ENCODE data around the gene VIL1.

Gene VIL1

GRCh38 chr2:218444692-218445357 lies 25.9 kb downstream of the VIL1 start:
- no peak for DNase-seq
- ATAC-seq: no peak

DNA sequence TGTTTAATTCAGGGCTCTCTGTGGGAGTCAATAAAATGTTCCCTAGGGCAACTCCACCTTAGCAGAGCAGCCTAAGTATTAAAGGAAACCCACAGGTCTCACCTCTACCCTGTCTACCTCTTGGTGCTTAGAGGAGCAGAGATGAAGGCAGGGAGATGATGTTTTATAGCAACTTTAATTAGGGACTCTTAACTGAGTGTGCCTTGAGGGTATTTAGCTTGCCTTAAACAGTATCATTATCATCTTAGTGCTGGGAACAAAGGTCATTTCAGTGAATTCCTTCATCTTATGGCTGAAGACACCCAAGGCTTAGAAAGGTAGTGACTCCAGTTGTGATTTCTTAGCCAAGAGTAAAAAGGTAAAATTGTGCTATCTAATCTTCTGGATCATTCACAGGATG lies 26.7 kb downstream of the VIL1 start:
- ATAC-seq (no peak), DNase-seq (no peak)

DNA sequence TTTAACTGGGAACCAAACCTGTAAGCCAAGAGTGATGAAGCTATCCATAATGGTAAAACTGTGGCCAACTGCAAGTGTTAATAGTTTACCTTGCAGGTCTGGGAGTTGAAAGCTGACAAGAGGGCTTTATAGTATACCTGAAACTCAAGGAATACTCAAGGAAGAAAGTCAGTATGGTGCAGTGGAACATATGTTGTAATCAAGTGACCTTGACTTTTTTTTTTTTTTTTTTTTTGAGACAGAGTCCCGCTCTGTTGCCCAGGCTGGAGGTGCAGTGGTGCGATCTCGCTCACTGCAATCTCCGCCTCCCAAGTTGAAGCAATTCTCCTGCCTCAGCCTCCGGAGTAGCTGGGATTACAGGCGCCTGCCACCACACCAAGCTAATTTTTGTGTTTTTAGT lies 27.6 kb downstream of the VIL1 start:
- ATAC-seq (no peak), DNase-seq (no peak)

DNA sequence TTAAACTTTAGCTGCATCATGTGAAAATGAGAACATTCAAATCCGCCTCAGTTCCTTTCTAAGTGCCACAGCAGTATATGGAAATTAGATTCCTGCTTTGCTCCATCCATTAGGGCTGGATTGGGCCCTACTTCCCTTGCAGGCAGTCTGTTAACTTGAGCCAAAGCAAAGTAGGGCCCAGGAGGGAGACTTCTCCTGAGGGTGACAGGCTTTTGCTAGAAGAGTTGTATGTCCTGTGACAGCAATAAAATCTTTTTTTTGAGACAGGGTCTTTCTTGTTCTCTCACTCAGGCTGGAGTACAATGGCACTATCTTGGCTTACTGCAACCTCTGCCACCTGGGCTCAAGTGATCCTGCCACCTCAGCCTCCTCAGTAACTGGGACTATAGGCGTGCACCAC lies 28.1 kb downstream of the VIL1 start:
- ATAC-seq (no peak), DNase-seq (no peak)

GRCh38 chr2:218448934-218449333 lies 30.0 kb downstream of the VIL1 start:
- DNase-seq (no peak), ATAC-seq (no peak)

DNA sequence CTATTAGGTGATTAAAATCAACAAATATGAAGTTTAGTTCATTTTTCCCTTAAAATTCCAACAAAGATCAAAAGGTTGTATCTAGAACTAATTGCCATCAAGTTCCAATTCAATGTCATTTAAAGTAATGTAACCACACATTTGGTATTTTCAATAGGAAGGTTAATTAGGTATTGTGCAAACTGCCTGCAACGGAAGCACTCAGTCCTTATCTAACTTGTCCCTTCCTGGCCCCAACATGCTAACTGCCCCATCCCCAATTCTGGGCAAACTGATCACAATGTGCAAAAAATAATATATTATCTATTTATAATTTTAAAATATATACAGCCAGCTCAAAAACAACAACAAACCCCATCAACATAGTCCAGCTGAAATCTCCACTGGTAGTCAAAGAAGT lies 33.2 kb downstream of the VIL1 start:
- ATAC-seq: no peak
- no peak for DNase-seq

DNA sequence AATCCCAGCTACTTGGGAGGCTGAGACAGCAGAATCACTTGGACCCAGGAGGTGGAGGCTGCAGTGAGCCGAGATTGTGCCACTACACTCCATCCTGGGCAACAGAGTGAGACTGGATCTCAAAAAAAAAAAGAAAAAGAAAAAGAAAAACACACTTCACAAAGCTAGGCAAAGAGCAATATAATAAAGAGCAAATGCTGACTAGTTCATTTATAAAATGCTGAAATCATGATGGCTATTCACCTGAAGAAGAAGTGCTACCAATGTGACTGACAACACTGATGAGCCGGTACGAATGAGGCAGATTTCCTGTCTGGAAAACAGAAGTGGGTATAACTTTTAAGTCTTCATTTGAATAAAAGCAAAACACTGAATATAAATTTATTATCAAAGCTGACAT lies 37.9 kb downstream of the VIL1 start:
- no peak for DNase-seq
- ATAC-seq: no peak

DNA sequence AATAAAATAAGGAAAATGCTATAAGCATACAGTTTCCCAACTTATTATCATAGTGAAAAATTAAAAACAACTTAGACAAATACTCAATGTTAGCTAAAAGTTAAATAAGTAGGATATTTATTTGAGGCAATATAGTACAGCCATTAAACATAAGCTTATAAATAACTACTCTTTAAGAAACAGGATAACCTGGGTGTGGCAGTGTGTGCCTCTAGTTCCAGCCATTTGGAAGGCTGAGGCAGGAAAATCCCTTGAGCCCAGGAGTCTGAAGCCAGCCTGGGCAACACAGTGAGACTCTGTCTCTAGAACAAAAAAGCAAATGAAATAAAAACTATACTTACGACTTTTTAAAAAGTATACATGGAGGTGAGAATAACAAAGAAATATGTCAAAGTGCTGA lies 39.7 kb downstream of the VIL1 start:
- ATAC-seq: no peak
- DNase-seq: no peak

- ATAC-seq (no peak), DNase-seq (no peak)
Observed at GRCh38 chr2:218465987-218466633, 47.2 kb downstream of the VIL1 start.

DNA sequence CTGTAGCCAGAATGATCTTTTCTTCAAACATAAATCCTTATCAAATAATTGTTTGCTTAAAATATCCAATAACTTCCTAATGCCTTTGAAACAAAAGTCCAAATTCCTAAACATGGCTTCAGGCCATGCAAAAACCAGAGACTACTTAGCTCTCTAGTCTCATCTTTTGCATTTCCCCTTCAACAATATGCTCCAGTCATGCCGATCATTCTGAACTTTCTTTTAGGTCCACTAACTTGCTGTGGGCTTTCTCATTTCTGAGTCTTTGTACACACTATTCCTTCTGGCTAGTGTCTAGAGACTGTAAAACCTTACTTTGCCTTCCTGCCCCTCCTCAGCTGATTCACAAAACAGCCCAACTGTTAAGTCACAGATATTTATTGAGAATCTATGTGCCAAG lies 51.5 kb downstream of the VIL1 start:
- ATAC-seq (no peak), DNase-seq (no peak)

- DNase-seq: no peak
- no peak for ATAC-seq
Observed at GRCh38 chr2:218471036-218471435, 52.1 kb downstream of the VIL1 start.

DNA sequence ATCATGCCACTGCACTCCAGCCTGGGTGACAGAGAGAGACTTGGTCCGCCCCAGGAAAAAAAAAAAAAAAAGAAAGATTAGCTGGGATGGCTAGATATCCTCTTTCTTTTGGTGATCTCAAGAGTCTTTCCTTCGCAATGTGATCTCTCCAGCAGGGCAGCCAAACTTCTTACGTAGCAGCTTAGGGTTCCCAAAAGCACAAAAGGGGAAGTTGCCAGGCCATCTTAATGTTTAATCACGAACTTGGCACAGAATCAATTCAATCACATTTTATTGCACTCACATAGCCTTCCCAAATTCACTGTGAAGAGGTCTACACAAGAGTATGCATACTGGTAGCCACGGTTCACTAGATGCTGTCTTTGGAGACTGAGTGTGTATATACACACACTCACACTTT lies 53.1 kb downstream of the VIL1 start:
- ATAC-seq (no peak), DNase-seq (no peak)

DNA sequence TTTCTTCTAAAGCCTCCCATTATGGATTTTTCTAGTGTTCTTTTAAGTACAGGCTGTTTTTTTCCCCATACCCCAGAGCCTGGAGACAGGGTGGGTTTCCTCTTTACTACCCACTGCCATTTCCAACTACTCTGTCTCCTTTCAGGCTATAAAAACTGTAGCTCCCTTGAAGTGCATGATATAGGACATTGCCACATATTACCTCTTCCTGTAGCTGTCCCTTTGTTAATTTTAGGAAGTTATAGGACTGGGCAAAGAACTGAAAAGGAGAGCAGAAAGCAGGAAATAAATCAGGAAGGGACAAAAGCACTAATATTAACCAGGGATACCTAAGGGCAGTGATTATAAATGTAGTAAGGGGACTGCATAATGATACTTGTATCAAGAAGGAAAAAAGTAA lies 54.1 kb downstream of the VIL1 start:
- DNase-seq: no peak
- ATAC-seq: no peak

DNA sequence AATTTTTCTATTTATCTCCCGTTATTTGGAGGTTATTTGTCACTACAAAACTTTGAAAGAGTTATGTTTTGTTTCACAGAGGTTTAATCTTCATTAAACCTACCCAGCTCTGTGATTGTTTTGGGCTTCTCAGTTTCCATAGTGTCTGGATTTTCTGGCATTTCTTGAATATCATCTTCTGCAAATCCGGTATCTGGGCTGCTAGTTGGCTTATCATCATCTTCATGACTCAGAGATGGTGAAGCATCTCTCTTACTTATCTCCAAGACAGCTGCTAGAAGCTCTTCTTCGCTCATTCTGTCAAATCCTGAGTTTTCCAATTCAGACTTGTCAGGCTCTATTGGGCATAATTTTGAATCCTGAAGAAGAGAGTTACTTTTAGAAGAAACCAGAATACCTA lies 55.6 kb downstream of the VIL1 start:
- no peak for ATAC-seq
- no peak for DNase-seq

DNA sequence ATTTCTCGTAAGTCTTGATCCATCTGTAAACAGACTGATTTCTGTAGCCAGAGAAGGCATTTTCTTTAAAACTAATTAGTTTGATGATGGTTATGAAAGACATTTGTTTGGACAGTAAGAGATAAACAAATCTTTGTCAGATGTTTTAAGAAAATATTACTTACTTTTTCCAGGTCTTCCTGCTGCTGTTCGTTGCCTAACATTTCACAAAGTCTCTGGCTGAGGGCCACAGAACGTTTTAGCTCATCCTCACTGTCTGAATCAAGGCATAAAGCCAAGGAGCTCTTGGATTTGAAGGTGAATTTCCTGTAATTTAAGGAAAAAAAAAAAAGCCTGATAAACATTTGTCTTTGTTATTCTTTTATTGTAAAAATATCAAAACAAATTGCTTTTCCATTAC lies 57.8 kb downstream of the VIL1 start:
- DNase-seq: no peak
- ATAC-seq: no peak

- DNase-seq (no peak), ATAC-seq (no peak)
Observed at GRCh38 chr2:218477247-218477646, 58.3 kb downstream of the VIL1 start.

DNA sequence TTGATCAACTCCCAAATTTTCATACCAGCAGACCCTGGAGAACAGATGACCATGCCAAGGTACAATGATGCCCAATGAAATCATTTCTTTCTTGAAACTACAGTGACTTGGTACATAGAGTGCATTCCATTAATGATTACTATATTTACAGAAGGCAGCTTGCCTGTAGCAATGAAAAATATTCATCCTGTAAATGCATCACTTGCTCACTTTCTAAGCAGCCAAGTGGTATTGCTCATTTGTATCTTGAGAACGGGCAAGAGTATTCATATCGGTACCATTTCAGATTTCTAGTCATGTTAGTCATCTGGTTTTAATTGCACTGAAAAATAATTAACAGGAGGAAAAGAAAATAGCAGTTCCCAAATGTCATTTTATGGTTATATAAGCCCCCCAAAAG lies 59.6 kb downstream of the VIL1 start:
- DNase-seq (no peak), ATAC-seq (no peak)

DNA sequence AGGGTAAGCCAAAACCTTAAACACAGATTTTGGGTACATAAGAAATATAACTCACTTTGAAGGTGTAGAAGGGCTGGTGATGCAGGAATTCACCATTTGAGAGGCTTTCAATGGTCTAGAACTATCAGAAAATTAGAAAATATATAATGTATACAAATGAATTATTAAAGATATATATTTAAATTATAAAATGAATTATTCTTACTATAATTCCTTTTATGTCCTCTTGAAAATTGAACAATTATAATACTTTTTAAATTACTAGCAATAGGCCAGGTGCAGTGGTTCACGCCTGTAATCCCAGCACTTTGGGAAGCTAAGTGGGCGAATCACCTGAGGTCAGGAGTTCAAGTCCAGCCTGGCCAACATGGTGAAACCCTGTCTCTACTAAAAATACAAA lies 60.7 kb downstream of the VIL1 start:
- ATAC-seq: no peak

DNA sequence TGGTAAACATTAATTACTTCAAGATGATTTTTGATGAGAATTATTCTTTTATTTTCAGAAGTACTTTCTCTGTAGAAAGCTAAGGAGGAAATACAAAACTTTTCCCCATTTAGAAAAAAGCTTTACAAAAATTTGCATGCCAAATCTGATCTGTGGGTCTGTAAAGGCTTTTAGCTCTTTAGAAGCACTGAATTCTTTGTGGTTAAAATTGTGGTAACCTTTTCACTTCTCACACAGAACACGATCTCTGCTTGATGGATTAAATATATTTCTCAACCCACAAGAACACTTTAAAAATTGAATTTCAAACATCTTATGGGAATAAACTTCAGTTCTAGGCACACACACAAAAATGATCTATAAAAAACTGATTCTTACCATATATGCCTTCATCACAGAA lies 63.7 kb downstream of the VIL1 start:
- no peak for DNase-seq
- no peak for ATAC-seq

More for the DNA sequence above, 60.7 kb downstream of the VIL1 start:
- no peak for DNase-seq

GRCh38 chr2:218485986-218486667 lies 67.2 kb downstream of the VIL1 start:
- DNase-seq (no peak), ATAC-seq (no peak)

DNA sequence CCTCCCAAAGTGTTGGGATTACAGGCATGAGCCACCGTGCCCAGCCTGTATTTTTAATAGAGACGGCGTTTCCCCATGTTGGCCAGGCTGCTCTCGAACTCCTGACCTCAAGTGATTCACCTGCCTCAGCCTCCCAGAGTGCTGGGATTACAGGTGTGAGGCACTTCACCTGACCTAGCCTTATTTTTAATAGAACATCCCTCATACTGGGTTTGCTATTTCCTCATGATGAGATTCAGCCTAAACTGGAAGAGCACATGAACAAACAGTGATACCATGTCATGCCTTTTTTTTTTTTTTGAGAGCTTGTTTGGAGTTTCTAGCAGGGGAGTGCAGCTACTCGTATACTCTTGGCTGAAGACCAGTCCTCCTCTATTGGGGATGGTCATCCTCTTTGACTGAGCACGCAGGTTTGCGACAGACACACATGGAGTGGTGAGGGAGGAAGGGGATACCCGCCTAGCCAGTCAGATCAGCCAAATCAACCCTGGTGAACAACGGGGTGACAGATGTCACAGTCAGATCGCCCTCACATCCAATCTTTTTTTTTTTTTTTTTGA lies 81.7 kb downstream of the VIL1 start:
- no peak for ATAC-seq
- DNase-seq: no peak

- no peak for ATAC-seq
- DNase-seq: no peak
Observed at GRCh38 chr2:218501665-218502064, 82.7 kb downstream of the VIL1 start.

Measured in stimulated activated naive CD8-positive, alpha-beta T cell treated with anti-CD3 and anti-CD28 coated beads, Interleukin-15, Interleukin-2, amounts not matched to agents 100 U/mL and 50 U/mL, for 24 hours (primary cell).